CD4-positive, alpha-beta T cell (primary cell): Measurements from ENCODE around the gene ZNF507. TPM values are rescaled to one million over a fixed set of nuclear protein-coding genes. Genes with fewer than 3 reads are reported as not detected.
A peak's percentile ranks its signal among the peaks of the same experiment; 100 is the strongest.
"Not testable (repeated sequence)": the region's sequence is repeated elsewhere in the genome, so short reads cannot be mapped to it uniquely, and the experiment has no call there.

Experiments used
- ATAC-seq: fragments of 200-7000 bp; cut with Tn5 transposase; one replicate; pipeline ENCODE4 v1.10.0; 2022; ENCODE audit warnings: mild to moderate bottlenecking; ENCODE audit not compliant: poor library complexity
- CTCF ChIA-PET: fragments of 350-600 bp; sonication (Branson Sonifier 250); formaldehyde crosslinking; loops from one replicate; lab custom pipeline; 2021; ENCODE audit warnings: antibody characterized with exemption, inconsistent platforms; lab: Charles Lee
- POLR2A ChIA-PET: fragments of 350-600 bp; sonication (Branson Sonifier 250); formaldehyde crosslinking; loops from one replicate; lab custom pipeline; 2021; ENCODE audit warnings: antibody characterized with exemption, inconsistent platforms; lab: Charles Lee
- DNase-seq, 14 experiments: peaks; one replicate each; pipeline ENCODE4 v3.0.0-alpha.2; 2013 to 2020; ENCODE audit warnings: mixed read lengths in 2 of 14
- H3K27ac ChIP-seq, 2 donors: one replicate each; pipeline versions ENCODE4 v1.5.1 to v1.7.0; 2013; ENCODE audit warnings: low read length in 2 of 2, low read depth in 1 of 2, mild to moderate bottlenecking in 1 of 2
- H3K27me3 ChIP-seq, 2 experiments: 1 replicate in 1 of 2; 2 replicates in 1 of 2; pipeline versions ENCODE4 v1.6.1 to v1.7.0; 2013; ENCODE audit warnings: low read length in 2 of 2, control low read depth in 1 of 2, mild to moderate bottlenecking in 1 of 2, moderate library complexity in 1 of 2; ENCODE audit not compliant: insufficient read depth in 2 of 2, control insufficient read depth in 1 of 2
- H3K36me3 ChIP-seq: one replicate; pipeline ENCODE4 v1.6.1; 2013; ENCODE audit warnings: low read length, control low read depth; ENCODE audit not compliant: insufficient read depth
- H3K4me1 ChIP-seq: one replicate; pipeline ENCODE4 v1.6.1; 2013; ENCODE audit warnings: low read length, control low read depth; ENCODE audit not compliant: insufficient read depth
- H3K4me3 ChIP-seq: one replicate; pipeline ENCODE4 v1.5.1; 2013; ENCODE audit warnings: mild to moderate bottlenecking, low read length, moderate library complexity
- H3K9me3 ChIP-seq, 2 experiments: 1 replicate in 1 of 2; 2 replicates in 1 of 2; pipeline versions ENCODE4 v1.6.1 to v1.7.0; 2013; ENCODE audit warnings: low read length in 2 of 2, mild to moderate bottlenecking in 2 of 2, control low read depth in 1 of 2, moderate library complexity in 1 of 2; ENCODE audit not compliant: control insufficient read depth in 1 of 2, insufficient read depth in 1 of 2
- H3K27ac Mint-ChIP-seq: one replicate; pipeline ENCODE4 v1.8.0; 2020; ENCODE audit warnings: mixed read lengths
- H3K27me3 Mint-ChIP-seq: one replicate; pipeline ENCODE4 v1.8.0; 2021; ENCODE audit warnings: mixed read lengths
- H3K36me3 Mint-ChIP-seq: one replicate; pipeline ENCODE4 v1.8.0; 2021; ENCODE audit warnings: low read depth, mixed read lengths
- H3K4me1 Mint-ChIP-seq: one replicate; pipeline ENCODE4 v1.8.0; 2021; ENCODE audit warnings: low read depth, mixed read lengths
- H3K4me3 Mint-ChIP-seq: one replicate; pipeline ENCODE4 v1.8.0; 2020; ENCODE audit warnings: mild to moderate bottlenecking, mixed read lengths
- H3K9me3 Mint-ChIP-seq: one replicate; pipeline ENCODE4 v1.8.0; 2020; ENCODE audit warnings: mixed read lengths
- CTCF ChIP-seq: fragments of 200-600 bp; IDR thresholded peaks from one replicate; pipeline ENCODE4 v1.8.0; 2022; ENCODE audit warnings: antibody characterized with exemption, mild to moderate bottlenecking
- intact Hi-C, 2 experiments: fragments of 100-400 bp; cut with DNase I in 1 of 2; cut with micrococcal nuclease in 1 of 2; formaldehyde crosslinking; loops; one replicate each; pipeline versions ENCODE4 v1.15.1 to v1.9.0; 2023 to 2025; cut with DNase I, micrococcal nuclease
- total RNA-seq, 174 experiments: library from RNA in 2 of 174; stranded (reverse) in 2 of 174; gene quantifications; one replicate each; pipeline ENCODE4 v1.2.3 and lab custom pipeline; 2021 to 2026

Gene ZNF507
- total RNA-seq, 2 experiments from 2014 or later, result 30.4 to 31.3 TPM

GRCh38 chr19:32421589-32422361 lies 76.4 kb downstream of the ZNF507 start:
- H3K4me3 Mint-ChIP-seq, result no peak overlapping the region
- peaks cover 16% of the 10 kb centered on the region for H3K4me1 Mint-ChIP-seq
- no peaks in the 10 kb centered on the region for H3K36me3 Mint-ChIP-seq
- no peak overlapping the region for H3K4me3 ChIP-seq
- intact Hi-C loops, result no loop called here
- ChIA-PET POLR2A (interaction anchor here (1.9 kb wide), 1 partner anchor 16 kb away, joined by 5 read pairs; the partner anchor contains the start of gene DPY19L3), CTCF (no interaction called here)
- no peaks in the 10 kb centered on the region for H3K36me3 ChIP-seq
- no peaks in the 10 kb centered on the region for H3K27me3 Mint-ChIP-seq
- peak overlapping the region in 1 of 2 donors; percentile 32 for H3K27ac ChIP-seq
- TF ChIP-seq CTCF, result no peak
- peak in 3 of 14 experiments; percentile 11 to 30 (median 18) for DNase-seq
- no peak for ATAC-seq
- H3K27me3 ChIP-seq, result no peaks in the 10 kb centered on the region
- peak overlapping the region; percentile 71 for H3K27ac Mint-ChIP-seq
- peaks cover 5% of the 10 kb centered on the region for H3K4me1 ChIP-seq
- H3K9me3 Mint-ChIP-seq, result no peaks in the 10 kb centered on the region
- no peaks in the 10 kb centered on the region for H3K9me3 ChIP-seq

GRCh38 chr19:32422435-32422834 lies 77.0 kb downstream of the ZNF507 start:
- Mint-ChIP-seq H3K36me3 (no peaks in the 10 kb centered on the region), H3K27me3 (no peaks in the 10 kb centered on the region), H3K4me1 (peaks cover 16% of the 10 kb centered on the region), H3K9me3 (no peaks in the 10 kb centered on the region), H3K4me3 (no peak overlapping the region), H3K27ac (peak overlapping the region; percentile 71)
- peaks cover 5% of the 10 kb centered on the region for H3K4me1 ChIP-seq
- no peaks in the 10 kb centered on the region for H3K9me3 ChIP-seq
- no peak for TF ChIP-seq CTCF
- no peaks in the 10 kb centered on the region for H3K36me3 ChIP-seq
- ATAC-seq (no peak), DNase-seq (no peak)
- no peak overlapping the region for H3K4me3 ChIP-seq
- ChIA-PET POLR2A (interaction anchor here (1.9 kb wide), 1 partner anchor 17 kb away, joined by 5 read pairs; the partner anchor contains the start of gene DPY19L3), CTCF (no interaction called here)
- H3K27ac ChIP-seq, result peak overlapping the region in 1 of 2 donors; percentile 32
- H3K27me3 ChIP-seq, result no peaks in the 10 kb centered on the region
- intact Hi-C loops, result no loop called here

- H3K27ac Mint-ChIP-seq, H3K36me3 ChIP-seq, H3K9me3 Mint-ChIP-seq, DNase-seq, H3K27me3 Mint-ChIP-seq, H3K9me3 ChIP-seq, CTCF ChIA-PET, H3K27ac ChIP-seq, H3K36me3 Mint-ChIP-seq, ATAC-seq, H3K4me3 Mint-ChIP-seq, H3K4me3 ChIP-seq, H3K27me3 ChIP-seq, POLR2A ChIA-PET, intact Hi-C loops, H3K4me1 ChIP-seq: not testable (repeated sequence)
- peaks cover 16% of the 10 kb centered on the region for H3K4me1 Mint-ChIP-seq
Observed at GRCh38 chr19:32423944-32424343, 78.5 kb downstream of the ZNF507 start.
